ENCODE data around the gene OCEL1. TPM values are rescaled to one million over a fixed set of nuclear protein-coding genes. Genes with fewer than 3 reads are reported as not detected.
A peak's percentile ranks its signal among the peaks of the same experiment; 100 is the strongest.

OCEL1 gene
- total and polyA plus RNA-seq, 2 of the 13 experiments (the other 11 are each of a cell fraction or from before 2014, with no cell fraction given): 10.6 to 17.2 TPM

- TF ChIP-seq IRF9 (CRISPR knock-in tag; IDR thresholded peaks at IDR 0.05; ENCODE audit: borderline replicate concordance): no peak
- TF ChIP-seq ZNF563 (CRISPR knock-in tag; IDR thresholded peaks at IDR 0.05): no peak
- no peak for TF ChIP-seq MZF1 (CRISPR knock-in tag; IDR thresholded peaks at IDR 0.05; ENCODE audit: borderline replicate concordance)
- TF ChIP-seq ZMAT3 (CRISPR knock-in tag; conservative IDR thresholded peaks at IDR 0.05): no peak
- no peak for TF ChIP-seq ZBTB46 (CRISPR knock-in tag; IDR thresholded peaks at IDR 0.05; ENCODE audit: borderline replicate concordance)
- TF ChIP-seq EEA1 (CRISPR knock-in tag; IDR thresholded peaks at IDR 0.05; ENCODE audit: borderline replicate concordance): no peak
- TF ChIP-seq PLRG1 (conservative IDR thresholded peaks at IDR 0.05): no peak
- no peak for TF ChIP-seq ZHX2 (IDR thresholded peaks at IDR 0.05; ENCODE audit: low read depth)
- no peak for TF ChIP-seq ZHX2 (CRISPR knock-in tag; IDR thresholded peaks at IDR 0.05; ENCODE audit: borderline replicate concordance)
- peak; percentile 19; the same call in 1 of the 2 replicates for TF ChIP-seq IKZF5 (CRISPR knock-in tag; IDR thresholded peaks at IDR 0.05)
- no peak for TF ChIP-seq ZNF354B (CRISPR knock-in tag; IDR thresholded peaks at IDR 0.05)
- TF ChIP-seq U2AF1 (optimal IDR thresholded peaks at IDR 0.05; ENCODE audit: low read depth, low read length): no peak
- TF ChIP-seq PHF21A (CRISPR knock-in tag; IDR thresholded peaks at IDR 0.05): peak; percentile 15; the same call in 1 of the 2 replicates
- TF ChIP-seq ZZZ3 (CRISPR knock-in tag; IDR thresholded peaks at IDR 0.05; ENCODE audit: borderline replicate concordance): no peak
- TF ChIP-seq UBTF (CRISPR knock-in tag; IDR thresholded peaks at IDR 0.05): peak; percentile 42; the same call in 1 of the 2 replicates
Observed at GRCh38 chr19:17246681-17247425, 20.8 kb downstream of the OCEL1 start (continued).

All from HepG2 (cell line).